ENCODE data around the gene OR10K1.

DNA sequence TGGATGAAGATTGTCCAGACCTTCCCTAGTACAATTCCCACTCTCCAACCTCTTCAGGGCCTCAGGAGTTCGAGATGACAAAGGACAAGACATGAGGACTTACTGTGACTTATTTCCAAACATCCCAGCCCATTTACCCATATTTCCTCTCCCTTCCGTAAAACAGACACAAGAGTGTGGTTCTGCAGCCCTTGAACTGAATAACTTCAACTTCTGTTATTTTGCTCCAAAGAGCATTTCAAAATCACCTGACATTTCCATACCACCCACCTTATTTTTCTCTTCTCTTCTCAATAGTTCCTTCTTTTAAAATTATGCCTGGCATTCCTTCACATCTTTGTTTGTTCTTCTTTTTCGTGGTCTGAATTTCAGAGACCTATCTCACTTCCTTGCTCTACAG, 26.9 kb upstream of the OR10K1 start:
- TF ChIP-seq, protein P1, sequence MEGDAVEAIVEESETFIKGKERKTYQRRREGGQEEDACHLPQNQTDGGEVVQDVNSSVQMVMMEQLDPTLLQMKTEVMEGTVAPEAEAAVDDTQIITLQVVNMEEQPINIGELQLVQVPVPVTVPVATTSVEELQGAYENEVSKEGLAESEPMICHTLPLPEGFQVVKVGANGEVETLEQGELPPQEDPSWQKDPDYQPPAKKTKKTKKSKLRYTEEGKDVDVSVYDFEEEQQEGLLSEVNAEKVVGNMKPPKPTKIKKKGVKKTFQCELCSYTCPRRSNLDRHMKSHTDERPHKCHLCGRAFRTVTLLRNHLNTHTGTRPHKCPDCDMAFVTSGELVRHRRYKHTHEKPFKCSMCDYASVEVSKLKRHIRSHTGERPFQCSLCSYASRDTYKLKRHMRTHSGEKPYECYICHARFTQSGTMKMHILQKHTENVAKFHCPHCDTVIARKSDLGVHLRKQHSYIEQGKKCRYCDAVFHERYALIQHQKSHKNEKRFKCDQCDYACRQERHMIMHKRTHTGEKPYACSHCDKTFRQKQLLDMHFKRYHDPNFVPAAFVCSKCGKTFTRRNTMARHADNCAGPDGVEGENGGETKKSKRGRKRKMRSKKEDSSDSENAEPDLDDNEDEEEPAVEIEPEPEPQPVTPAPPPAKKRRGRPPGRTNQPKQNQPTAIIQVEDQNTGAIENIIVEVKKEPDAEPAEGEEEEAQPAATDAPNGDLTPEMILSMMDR (IDR thresholded peaks at IDR 0.05; ENCODE audit: low read depth, low read length, missing input control), result no peak
- no peak for TF ChIP-seq RAD21 (IDR thresholded peaks at IDR 0.05)

All from liver (tissue), 3 donors.